Activated CD4-positive, alpha-beta T cell treated with anti-CD3 and anti-CD28 coated beads, Interleukin-2, amount 50 U/mL, for 24 hours (primary cell): ENCODE measurements around the gene SFMBT2.
"Not testable (repeated sequence)": the region's sequence is repeated elsewhere in the genome, so short reads cannot be mapped to it uniquely, and the experiment has no call there.

ENCODE experiments used
- DNase-seq, 2 donors: peaks; one replicate each; pipeline ENCODE4 v3.0.0-alpha.2; 2020; ENCODE audit warnings: low read depth in 1 of 2, low spot score in 1 of 2

SFMBT2 gene

DNA sequence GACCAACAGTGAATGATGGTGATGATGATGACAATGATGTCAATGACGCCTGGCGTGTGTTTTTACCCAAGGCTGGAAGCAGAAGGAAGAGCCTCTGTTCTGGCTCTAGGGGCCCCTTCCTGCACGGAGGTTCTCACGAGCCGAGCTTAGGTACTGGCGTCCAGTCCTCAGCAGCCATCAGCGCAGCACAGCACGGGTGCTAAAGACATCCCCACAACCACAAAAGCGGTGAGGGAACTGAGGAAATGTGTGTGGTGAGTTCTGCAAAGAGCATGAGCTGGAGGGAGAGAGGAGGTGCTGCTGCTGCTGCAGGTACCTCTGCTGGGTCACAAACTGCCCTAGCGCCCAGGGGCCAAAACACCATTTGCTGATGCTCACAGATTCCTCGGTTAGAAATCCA lies 81.6 kb downstream of the SFMBT2 start:
- no peak for DNase-seq

DNA sequence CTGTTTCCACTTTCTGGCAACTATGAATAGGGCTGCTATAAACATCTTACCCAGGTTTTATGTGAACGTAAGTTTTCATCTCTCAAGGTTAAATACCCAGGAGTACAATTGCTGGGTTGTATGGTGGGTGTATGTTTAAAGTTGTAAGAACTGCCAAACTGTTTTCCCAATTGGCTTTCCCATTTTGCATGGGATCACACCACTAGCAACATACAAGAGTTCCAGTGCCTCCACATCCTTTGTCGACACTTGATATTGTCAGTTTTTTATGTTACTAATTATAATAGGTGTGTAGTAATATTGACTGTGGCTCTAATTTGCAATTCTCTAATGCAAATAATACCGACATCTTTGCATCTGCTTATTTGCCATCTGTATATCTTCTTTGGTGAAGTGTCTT lies 82.9 kb downstream of the SFMBT2 start:
- no peak for DNase-seq

DNA sequence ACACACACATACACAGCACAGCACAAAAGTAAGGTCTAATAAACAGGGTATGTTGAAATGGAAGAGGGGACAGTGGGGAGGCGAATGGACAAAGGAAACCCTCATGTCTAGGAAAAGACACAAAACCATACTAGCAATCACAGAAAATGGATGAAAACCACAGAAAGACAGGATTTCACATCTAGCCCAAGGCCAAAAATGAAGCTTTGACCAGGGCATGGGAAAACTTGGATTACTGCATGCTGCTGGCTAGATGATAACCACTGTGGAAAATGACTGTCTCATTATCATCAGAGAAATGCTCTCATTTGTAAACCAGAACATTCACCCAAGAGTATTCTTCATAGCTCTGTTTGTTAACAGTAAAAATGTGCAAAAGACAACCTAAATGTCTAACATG lies 88.2 kb downstream of the SFMBT2 start:
- no peak for DNase-seq

DNA sequence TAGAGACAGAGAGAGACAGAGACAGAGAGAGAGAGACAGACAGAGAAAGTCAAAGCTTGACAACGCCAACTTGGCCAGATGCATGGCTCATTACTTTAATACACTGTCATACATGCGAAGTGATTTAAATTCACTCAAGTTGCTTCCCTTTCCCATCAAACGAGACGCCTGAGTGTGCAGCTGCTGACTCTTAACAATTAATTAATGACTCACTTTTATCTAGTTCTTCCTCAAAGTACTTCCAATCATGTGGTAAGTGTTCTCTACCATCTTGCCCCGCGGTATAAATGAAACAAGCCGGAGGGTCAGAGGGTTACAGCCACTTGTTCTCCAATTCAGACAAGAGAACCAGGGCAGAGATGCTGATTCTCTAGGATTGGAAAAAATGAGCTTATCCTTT lies 90.8 kb downstream of the SFMBT2 start:
- DNase-seq, result no peak

DNA sequence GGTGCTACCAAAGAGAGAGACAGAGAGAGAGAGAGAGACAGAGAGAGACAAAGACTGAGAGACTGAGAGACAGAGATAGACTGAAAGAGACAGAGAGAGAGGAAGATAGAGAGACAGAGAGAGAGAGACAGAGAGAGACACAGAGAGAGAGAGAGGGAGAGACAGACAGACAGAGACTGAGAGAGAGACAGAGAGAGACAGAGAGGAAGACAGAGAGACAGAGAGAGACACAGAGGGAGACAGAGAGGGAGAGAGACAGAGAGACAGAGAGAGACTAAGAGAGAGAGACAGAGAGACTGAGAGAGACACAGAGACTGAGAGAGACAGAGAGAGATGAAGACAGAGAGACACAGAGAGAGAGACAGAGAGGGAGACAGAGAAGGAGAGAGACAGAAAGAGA lies 91.2 kb downstream of the SFMBT2 start:
- no peak for DNase-seq

DNA sequence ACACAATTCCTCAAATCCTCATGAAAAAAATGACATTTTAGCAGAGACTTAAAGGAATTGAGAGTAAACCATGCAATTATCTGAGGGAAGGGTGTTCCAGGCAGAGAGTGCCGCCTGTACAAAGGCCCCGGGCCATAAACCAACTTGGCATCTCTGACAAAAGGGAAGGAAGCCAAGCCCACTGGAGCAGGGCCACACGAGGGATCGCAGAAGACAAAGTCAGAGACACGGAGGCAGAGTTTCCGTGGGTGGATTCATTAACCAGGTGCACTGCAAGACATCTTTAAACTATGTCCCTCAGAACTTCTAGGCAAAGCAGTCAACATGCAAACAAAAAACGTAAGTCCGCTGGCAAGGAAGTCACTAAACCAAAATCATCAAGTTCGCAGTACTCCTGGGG lies 92.0 kb downstream of the SFMBT2 start:
- no peak for DNase-seq

DNA sequence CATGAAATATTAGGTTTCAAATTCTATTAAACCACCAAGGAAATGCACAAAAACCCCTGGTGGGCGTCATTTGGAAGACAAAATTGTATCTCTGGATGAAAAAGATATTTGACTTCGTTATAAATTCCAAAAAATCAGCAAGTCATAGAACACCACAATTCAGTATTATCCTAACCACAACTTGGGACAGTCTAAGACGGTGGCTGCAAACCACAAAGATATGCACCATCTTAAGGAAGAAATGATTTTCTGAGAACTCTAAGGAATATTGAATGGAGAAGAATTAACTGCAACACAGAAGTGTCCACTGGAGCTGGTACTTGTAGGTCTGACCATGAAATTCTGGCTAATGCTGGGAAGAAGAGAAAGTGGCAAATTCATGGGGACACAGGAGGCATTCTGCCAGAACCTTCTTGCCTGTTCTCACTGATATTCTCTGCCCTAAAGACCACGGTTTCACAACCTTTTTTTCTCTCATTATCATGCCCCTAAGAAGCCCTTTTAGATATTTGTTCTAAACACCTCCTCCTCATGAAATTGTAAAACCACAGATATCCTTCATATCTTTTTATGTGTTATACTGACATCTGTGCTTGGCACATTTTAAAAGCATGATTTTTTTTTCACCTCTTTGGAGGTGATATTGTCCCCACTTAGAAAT lies 92.9 kb downstream of the SFMBT2 start:
- DNase-seq, result no peak

DNA sequence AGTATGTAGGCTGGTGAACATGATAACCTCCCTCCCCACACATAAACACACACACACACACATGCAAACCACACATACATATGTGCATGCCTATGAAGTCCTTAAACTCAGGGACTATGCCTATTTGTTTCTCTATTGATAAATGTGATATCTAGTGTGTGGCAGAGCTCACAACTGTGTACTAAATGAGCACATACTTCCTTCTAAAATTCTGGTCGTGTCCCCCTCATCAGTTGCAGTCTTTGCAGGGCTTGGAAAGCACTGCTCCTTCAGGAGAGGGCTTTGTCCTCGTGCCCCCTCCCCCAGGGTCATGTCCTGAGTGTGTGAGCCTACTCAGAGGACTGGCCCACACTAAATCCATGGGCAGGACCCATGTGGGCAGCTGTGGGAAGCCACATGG lies 94.0 kb downstream of the SFMBT2 start:
- DNase-seq, result no peak

DNA sequence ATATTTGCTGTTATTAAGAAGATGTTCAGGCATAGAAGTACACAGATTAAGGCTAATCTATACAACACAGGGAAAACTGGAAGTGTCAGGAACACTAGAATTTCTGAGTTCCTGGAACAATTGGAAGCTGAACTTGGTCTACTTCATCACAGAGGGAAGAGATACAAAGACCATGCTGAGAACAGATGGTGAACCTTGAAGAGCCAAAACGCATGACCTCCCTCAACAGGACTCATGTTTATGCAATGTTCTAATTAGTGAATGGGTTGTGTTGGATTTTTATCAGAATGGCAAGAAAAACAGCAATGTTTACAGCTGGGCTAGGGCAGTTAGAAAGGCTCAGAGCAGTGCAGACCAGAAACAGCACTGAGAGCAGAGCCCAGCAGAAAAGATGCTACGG lies 94.9 kb downstream of the SFMBT2 start:
- no peak for DNase-seq

DNA sequence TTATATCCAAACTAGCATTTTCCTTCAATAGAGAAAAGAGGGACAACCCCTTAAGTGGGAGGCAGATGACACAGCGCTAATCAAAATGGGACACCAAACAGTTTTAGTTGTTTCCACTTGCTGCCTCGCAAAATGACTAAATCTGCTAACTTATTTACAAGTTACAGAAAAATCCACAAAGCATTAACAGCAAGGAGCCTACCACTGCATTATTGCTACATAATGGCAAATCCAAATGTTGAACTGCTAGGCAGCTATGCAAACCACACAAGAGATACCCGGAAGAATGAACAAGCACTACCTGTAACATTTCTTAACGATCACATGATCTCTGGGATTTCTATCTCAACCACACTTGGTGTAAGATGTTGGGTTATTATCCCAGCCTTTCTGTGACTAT lies 96.7 kb downstream of the SFMBT2 start:
- peak in 1 of 2 donors; percentile 8 for DNase-seq

DNA sequence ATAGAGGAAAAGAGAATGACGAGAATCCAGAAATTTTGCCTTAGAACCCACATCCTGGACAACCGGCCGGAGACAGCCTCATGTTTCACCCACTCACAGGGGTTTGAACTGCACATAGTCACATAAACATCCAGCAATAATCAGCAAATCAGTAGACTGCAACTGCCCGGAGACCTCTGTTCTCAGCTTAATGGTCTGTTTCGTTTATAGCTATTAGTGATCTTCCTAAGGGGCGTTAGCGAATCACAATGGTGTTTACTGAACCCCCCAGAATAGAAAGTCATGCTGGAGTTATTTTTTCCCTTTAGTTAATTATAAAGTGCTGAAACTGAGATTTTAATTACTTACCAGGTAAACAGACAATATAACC lies 98.4 kb downstream of the SFMBT2 start:
- DNase-seq, result no peak

DNA sequence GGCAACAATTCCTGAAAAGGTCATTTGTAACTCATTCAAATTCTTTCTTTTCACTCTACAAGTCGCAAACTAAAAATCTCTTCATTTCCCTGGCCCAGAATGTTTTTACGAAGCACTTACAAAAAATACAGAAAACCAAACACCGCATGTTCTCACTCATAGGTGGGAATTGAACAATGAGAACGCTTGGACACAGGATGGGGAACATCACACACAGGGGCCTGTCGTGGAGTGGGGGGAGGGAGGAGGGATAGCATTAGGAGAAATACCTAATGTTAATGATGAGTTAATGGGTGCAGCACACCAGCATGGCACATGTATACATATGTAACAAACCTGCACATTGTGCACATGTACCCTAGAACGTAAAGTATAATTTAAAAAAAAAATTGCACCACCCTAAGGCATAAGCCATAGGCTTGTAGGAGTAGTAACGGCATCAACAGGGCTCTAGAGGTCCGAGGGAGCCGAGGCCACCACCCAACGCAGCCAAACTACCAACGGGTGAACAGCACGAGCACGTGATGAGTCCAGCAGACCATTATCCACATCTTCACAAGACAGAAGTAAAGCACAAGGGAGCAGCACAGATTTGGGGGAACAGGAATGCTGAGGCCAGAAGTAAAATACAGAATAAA lies 98.9 kb downstream of the SFMBT2 start:
- not testable (repeated sequence) for DNase-seq

DNA sequence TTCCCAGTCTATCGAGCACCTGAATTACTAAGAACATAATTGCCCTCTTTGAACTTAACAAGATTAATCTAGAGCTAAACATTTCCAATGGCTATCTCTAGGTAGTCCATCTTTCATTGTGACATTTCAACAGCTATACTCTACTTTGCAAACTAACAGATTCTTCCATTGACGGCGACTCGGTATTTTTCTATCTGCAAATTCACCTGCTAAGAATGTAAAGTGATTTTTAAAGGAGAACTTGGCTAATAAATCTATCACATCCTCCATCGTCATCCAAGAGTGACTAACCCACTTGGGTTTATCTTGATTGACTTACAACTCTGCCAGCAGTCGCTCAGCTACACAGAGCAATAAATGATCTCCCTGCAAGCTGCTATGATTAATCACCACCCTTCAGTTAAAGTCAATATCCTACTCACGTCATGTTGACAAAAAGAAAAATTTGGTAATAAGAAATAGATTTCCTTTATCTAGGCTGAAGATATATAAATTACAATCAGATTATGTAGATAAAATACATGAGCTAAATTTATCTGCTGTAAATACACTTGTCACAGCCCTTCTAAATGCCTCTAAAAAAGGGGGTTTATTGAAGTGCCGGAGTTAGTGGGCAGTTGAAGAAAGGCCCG lies 99.5 kb downstream of the SFMBT2 start:
- no peak for DNase-seq

DNA sequence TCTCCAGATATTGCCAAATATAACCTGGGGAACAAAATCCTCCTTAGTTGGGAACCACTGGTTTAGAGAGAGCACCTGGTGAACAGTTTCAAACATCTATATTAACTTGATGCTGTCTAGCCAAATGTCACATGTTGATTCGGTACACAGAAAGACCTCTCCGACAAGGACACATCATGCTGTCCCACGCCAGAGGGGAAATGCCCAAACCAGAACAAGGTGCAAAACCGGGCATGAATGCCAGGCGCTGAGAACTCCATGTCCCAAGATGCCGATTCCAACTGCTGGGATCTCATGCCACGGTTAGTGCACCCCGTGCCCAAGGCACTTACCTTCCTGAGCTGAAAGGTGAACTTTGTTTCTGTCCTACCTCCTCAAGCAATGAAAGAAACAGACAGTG lies 100.8 kb downstream of the SFMBT2 start:
- DNase-seq, result no peak

DNA sequence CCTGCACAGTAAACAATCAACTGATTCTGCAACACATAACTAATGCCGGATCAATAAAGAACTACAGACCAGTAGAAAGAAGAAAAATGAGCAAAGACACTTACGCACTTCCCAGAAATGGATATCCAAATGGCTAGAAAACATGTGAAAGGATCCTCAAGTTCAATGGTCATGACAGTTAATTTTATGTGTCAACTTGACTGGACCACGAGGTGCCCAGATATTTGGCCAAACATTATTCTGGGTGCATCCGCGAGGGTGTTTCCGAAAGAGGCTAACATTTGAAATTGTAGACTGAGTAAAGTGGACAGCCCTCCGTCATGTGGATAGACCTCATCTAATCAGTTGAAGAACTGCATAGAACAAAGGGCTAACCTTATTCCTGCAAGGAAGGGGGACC lies 102.0 kb downstream of the SFMBT2 start:
- DNase-seq, result no peak

DNA sequence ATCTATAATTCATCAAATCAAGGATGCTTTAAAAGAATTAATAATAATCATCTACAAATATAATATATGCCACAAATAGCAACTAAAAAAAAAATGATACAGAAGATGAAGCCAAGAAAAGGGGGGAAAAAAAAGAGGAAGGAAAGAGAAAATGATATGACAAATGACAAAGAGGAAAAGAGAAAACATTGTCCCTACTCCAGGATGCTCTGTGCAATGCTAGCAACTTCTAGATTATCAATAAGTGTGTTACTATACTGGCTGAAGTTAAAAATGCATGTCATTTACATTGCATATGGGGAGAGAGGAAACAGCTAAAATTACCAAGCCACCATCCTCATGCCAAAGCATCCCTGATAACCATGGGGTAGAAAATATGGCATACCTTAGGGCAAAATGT lies 104.2 kb downstream of the SFMBT2 start:
- DNase-seq, result no peak

DNA sequence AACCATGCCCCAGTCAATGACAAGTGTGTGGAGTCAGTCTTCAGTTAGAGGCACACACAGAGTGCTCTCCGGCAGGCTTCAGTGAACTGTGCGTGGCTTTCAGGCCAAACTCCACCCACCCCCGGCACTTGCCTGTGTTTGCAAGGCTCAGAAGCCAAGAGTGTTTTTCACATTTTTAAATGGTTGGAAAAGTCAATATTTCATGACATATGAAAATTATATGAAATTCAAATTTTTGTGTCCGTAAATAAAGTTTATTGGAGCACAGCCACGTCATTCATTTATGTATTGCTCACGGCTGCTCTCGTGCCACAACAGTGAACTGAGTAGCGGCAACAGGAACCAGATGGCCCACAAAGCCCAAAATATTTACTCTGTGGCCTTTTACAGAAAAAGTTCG lies 104.7 kb downstream of the SFMBT2 start:
- DNase-seq, result no peak

DNA sequence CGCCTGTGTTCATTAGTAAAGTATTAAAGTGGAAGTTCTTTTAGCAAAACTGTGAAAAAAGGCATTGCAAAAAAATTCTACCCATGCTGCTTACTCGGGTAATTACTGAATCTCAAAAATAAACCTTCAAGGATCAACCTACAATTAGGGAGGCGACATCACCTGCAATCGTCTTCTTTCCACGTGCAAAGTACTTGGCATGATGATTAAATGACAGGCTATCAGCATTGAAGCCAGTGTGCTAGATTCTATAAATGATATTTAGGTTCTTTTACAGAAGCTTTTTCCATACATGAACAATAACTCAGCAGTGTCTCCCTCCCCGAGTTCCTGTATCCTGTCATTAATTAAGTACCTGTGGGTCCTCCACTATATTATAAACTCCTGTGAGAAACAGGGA lies 105.8 kb downstream of the SFMBT2 start:
- no peak for DNase-seq

DNA sequence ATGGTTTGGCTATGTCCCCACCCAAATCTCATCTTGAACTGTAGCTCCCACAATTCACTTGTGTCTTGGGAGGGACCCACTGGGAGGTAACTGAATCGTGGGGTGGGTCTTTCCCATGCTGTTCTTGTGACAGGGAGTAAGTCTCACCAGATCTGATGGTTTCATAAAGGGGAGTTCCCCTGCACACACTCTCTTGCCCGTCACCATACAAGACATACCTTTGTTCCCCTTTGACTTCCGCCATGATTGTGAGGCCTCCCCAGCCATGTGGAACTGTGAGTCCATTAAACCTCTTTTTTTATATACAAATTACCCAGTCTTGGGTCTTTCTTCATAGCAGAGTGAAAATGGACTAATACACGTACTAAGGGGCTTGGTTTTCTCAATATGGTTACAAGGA lies 106.7 kb downstream of the SFMBT2 start:
- no peak for DNase-seq

DNA sequence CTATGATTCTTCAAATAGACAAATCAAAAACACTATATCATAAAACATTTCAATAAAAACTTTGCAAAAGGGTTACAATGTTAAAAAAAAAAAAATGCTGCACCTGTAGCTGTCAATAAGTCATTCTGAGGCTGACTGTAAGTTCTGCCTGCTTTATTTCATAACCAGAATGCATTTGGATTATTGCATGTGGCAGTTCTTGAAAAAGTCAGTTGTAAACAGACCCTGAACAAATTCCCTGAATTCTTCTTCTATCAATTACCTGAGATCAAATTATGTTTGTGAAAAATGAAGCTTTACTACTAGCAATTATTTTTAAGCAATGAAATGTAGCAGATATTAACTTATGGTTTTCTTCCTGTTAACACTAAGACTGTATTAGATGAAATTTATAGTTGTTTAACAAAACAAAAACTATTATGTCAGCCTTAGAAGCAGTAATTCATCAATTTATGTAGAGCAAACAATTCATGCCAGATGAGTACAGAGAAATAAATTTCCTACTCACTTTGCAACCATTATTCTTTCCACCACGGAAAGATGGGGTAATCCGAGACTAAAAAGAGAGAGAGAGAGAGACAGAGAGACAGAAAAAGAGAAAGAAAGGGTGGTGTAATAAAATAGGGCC lies 107.8 kb downstream of the SFMBT2 start:
- no peak for DNase-seq

DNA sequence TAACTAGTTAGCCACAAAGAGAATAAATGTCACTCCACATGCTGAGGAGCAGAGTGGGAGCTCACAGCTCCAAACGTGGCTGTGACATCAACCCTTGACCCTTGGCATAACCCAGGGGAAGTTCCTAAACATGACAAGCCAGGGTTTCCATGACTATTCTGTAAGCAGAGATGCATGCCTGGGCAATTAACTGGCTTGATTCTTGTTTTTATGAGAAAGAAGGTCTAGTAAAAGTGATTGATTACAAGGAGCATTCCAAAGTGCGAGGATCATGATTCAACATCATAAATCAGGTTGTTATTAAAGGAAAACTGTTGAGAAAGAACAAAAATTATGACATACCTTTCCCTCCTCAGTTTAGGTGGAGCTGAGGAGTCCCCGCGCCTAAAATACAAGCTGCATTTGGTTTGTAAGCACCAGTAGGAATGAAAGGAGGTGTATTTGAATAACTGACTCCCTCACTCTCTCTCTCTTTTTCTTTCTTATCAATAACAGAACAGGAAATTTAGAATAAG lies 108.4 kb downstream of the SFMBT2 start:
- no peak for DNase-seq
